Measurements from ENCODE around the gene HCST.
A peak's percentile ranks its signal among the peaks of the same experiment; 100 is the strongest.

The HCST gene

GRCh38 chr19:35896643-35897040 is 5.7 kb upstream of the HCST start:
- no peak for TF ChIP-seq Cebpa-rat (IDR thresholded peaks at IDR 0.05)
- Histone ChIP-seq H3K4me2 (peak overlapping the region in 5 of 11 experiments; percentile 89 to 100 (median 97); a peak in 9 of 22 replicates), H3K27ac (peak overlapping the region in 2 of 11 experiments; percentile 29 to 98; a peak in 1 of 22 replicates), H4K20me1 (peaks cover 0 to 80% (median 68%) of the 10 kb centered on the region in 11 experiments; a peak in 17 of 22 replicates), H3K9ac (peak overlapping the region in 7 of 11 experiments; percentile 0 to 92 (median 88); a peak in 8 of 22 replicates), H3K27me3 (no peaks in the 10 kb centered on the region), H3K9me3 (replicated peaks in 1 of 11) (no peaks in the 10 kb centered on the region), H3K4me3 (peak overlapping the region in 4 of 10 experiments; percentile 86 to 94 (median 90); a peak in 7 of 20 replicates), H3K4me1 (peaks cover 24 to 65% (median 37%) of the 10 kb centered on the region in 10 experiments), H3K36me3 (peaks cover 56 to 76% (median 71%) of the 10 kb centered on the region in 11 experiments)

GRCh38 chr19:35897706-35898451 is 4.5 kb upstream of the HCST start:
- peak overlapping the region; percentile 89 to 100 (median 97) for H3K4me2 ChIP-seq

GRCh38 chr19:35898499-35898809 is 3.9 kb upstream of the HCST start:
- Histone ChIP-seq H3K27ac (peak overlapping the region; percentile 85 to 99 (median 96)), H3K27me3 (no peaks in the 10 kb centered on the region), H3K9ac (peak overlapping the region; percentile 85 to 92 (median 90)), H3K4me2 (peak overlapping the region; percentile 89 to 100 (median 97)), H3K9me3 (replicated peaks in 1 of 11) (no peaks in the 10 kb centered on the region), H3K4me3 (peak overlapping the region; percentile 78 to 95 (median 86)), H4K20me1 (peaks cover 0 to 62% (median 52%) of the 10 kb centered on the region in 11 experiments; a peak in 17 of 22 replicates), H3K4me1 (peaks cover 42 to 75% (median 56%) of the 10 kb centered on the region in 10 experiments), H3K36me3 (peaks cover 38 to 58% (median 53%) of the 10 kb centered on the region in 11 experiments)
- TF ChIP-seq Cebpa-rat (IDR thresholded peaks at IDR 0.05) = no peak

More at GRCh38 chr19:35897706-35898451, 4.5 kb upstream of the HCST start:
- Histone ChIP-seq H3K27me3 (no peaks in the 10 kb centered on the region), H3K27ac (peak overlapping the region; percentile 85 to 99 (median 96); a peak in 21 of 22 replicates), H4K20me1 (peaks cover 0 to 68% (median 57%) of the 10 kb centered on the region in 11 experiments; a peak in 17 of 22 replicates), H3K9ac (peak overlapping the region; percentile 85 to 92 (median 90)), H3K36me3 (peaks cover 44 to 64% (median 58%) of the 10 kb centered on the region in 11 experiments), H3K4me1 (peaks cover 36 to 72% (median 50%) of the 10 kb centered on the region in 10 experiments), H3K9me3 (replicated peaks in 1 of 11) (no peaks in the 10 kb centered on the region), H3K4me3 (peak overlapping the region; percentile 78 to 95 (median 86))
- TF ChIP-seq Cebpa-rat (IDR thresholded peaks at IDR 0.05) = no peak

- peak overlapping the region; percentile 85 to 92 (median 90) for H3K9ac ChIP-seq
- H3K27me3 ChIP-seq = no peaks in the 10 kb centered on the region
- H3K4me1 ChIP-seq = peaks cover 53 to 76% (median 66%) of the 10 kb centered on the region in 10 experiments
- peak overlapping the region; percentile 78 to 95 (median 86) for H3K4me3 ChIP-seq
- H3K27ac ChIP-seq = peak overlapping the region; percentile 85 to 99 (median 96)
- no peaks in the 10 kb centered on the region for H3K9me3 ChIP-seq (replicated peaks in 1 of 11)
- peaks cover 0 to 50% (median 39%) of the 10 kb centered on the region in 11 experiments; a peak in 17 of 22 replicates for H4K20me1 ChIP-seq
- no peak for TF ChIP-seq Cebpa-rat (IDR thresholded peaks at IDR 0.05)
- peaks cover 27 to 52% (median 40%) of the 10 kb centered on the region in 11 experiments for H3K36me3 ChIP-seq
- H3K4me2 ChIP-seq = peak overlapping the region; percentile 89 to 100 (median 99)
Measured at GRCh38 chr19:35899547-35900214, 2.6 kb upstream of the HCST start.

GRCh38 chr19:35901055-35901644 is 1.2 kb upstream of the HCST start:
- no peak for TF ChIP-seq Cebpa-rat (IDR thresholded peaks at IDR 0.05)
- H3K36me3 ChIP-seq = peaks cover 13 to 50% (median 26%) of the 10 kb centered on the region in 11 experiments
- peak overlapping the region; percentile 85 to 99 (median 96) for H3K27ac ChIP-seq
- H3K4me2 ChIP-seq = peak overlapping the region; percentile 89 to 100 (median 99)
- peaks cover 67 to 80% (median 75%) of the 10 kb centered on the region in 10 experiments for H3K4me1 ChIP-seq
- peak overlapping the region; percentile 78 to 95 (median 86); a peak in 18 of 20 replicates for H3K4me3 ChIP-seq
- H3K9ac ChIP-seq = peak overlapping the region; percentile 85 to 92 (median 90)
- no peaks in the 10 kb centered on the region for H3K27me3 ChIP-seq
- no peaks in the 10 kb centered on the region for H3K9me3 ChIP-seq (replicated peaks in 1 of 11)
- H4K20me1 ChIP-seq = peaks cover 0 to 35% (median 26%) of the 10 kb centered on the region in 11 experiments; a peak in 17 of 22 replicates

GRCh38 chr19:35902870-35903475 is 644 bp downstream of the HCST start:
- Histone ChIP-seq H3K27ac (peak overlapping the region; percentile 85 to 99 (median 96)), H3K4me1 (peaks cover 71 to 87% (median 80%) of the 10 kb centered on the region in 10 experiments), H3K27me3 (no peaks in the 10 kb centered on the region), H3K9me3 (replicated peaks in 1 of 11) (no peaks in the 10 kb centered on the region), H4K20me1 (peaks cover 0 to 17% (median 8%) of the 10 kb centered on the region in 11 experiments; a peak in 13 of 22 replicates), H3K4me2 (peak overlapping the region; percentile 89 to 100 (median 99)), H3K36me3 (peaks cover 0 to 48% (median 8%) of the 10 kb centered on the region in 11 experiments; a peak in 18 of 22 replicates), H3K4me3 (peak overlapping the region; percentile 43 to 95 (median 86)), H3K9ac (peak overlapping the region; percentile 85 to 92 (median 90))
- no peak for TF ChIP-seq Cebpa-rat (IDR thresholded peaks at IDR 0.05)

- H3K4me2 ChIP-seq = peak overlapping the region; percentile 89 to 100 (median 99)
- no peaks in the 10 kb centered on the region for H3K27me3 ChIP-seq
- peak overlapping the region; percentile 85 to 92 (median 90) for H3K9ac ChIP-seq
- H3K9me3 ChIP-seq (replicated peaks in 1 of 11) = no peaks in the 10 kb centered on the region
- H3K36me3 ChIP-seq = peaks cover 0 to 41% (median under 1%) of the 10 kb centered on the region in 11 experiments; a peak in 11 of 22 replicates
- peaks cover 72 to 87% (median 80%) of the 10 kb centered on the region in 10 experiments for H3K4me1 ChIP-seq
- H3K4me3 ChIP-seq = peak overlapping the region; percentile 43 to 95 (median 86)
- no peak for TF ChIP-seq Cebpa-rat (IDR thresholded peaks at IDR 0.05)
- peak overlapping the region; percentile 85 to 99 (median 96) for H3K27ac ChIP-seq
- H4K20me1 ChIP-seq = peaks cover 0 to 10% (median under 1%) of the 10 kb centered on the region in 11 experiments; a peak in 11 of 22 replicates
Measured at GRCh38 chr19:35903550-35904179, 1.3 kb downstream of the HCST start.
